WTC11 (cell line): ENCODE measurements around the gene KRT12. TPM values are rescaled to one million over a fixed set of nuclear protein-coding genes. Genes with fewer than 3 reads are reported as not detected.

Experiments used
- ATAC-seq: fragments of 200-7000 bp; cut with Tn5 transposase; 2 replicates; pipeline ENCODE4 v1.10.0; 2021; ENCODE audit warnings: mild to moderate bottlenecking, moderate library complexity
- CTCF ChIA-PET: fragments of 300-600 bp; sonication (Branson Sonifier 250); formaldehyde crosslinking; loops from one replicate; lab custom pipeline; 2021; ENCODE audit warnings: antibody characterized with exemption; lab: Charles Lee
- POLR2A ChIA-PET: fragments of 350-600 bp; sonication (Branson Sonifier 250); formaldehyde crosslinking; loops from one replicate; lab custom pipeline; 2021; ENCODE audit warnings: antibody characterized with exemption; lab: Charles Lee
- DNase-seq: peaks from one replicate; pipeline ENCODE4 v3.0.0; 2021; ENCODE audit warnings: low spot score
- H3K27ac Mint-ChIP-seq: 2 replicates; pipeline ENCODE4 v1.8.0; 2021; ENCODE audit warnings: mixed read lengths
- H3K27me3 Mint-ChIP-seq: 2 replicates; pipeline ENCODE4 v1.8.0; 2021; ENCODE audit warnings: low read depth, mild to moderate bottlenecking, moderate library complexity, mixed read lengths
- H3K36me3 Mint-ChIP-seq: 2 replicates; pipeline ENCODE4 v1.8.0; 2021; ENCODE audit warnings: mixed read lengths
- H3K4me1 Mint-ChIP-seq: 2 replicates; pipeline ENCODE4 v1.8.0; 2022; ENCODE audit warnings: mixed read lengths
- H3K4me3 Mint-ChIP-seq: 2 replicates; pipeline ENCODE4 v1.8.0; 2021; ENCODE audit warnings: mild to moderate bottlenecking, moderate library complexity, mixed read lengths
- H3K9me3 Mint-ChIP-seq: 2 replicates; pipeline ENCODE4 v1.8.0; 2021; ENCODE audit warnings: mixed read lengths
- ATF1 ChIP-seq: sonication (generic); formaldehyde crosslinking; IDR thresholded peaks from 2 replicates; pipeline ENCODE4 v1.8.1; 2023; ENCODE audit warnings: mild to moderate bottlenecking, moderate library complexity, missing genetic modification reagents
- CREM ChIP-seq: sonication (generic); formaldehyde crosslinking; IDR thresholded peaks from 2 replicates; pipeline ENCODE4 v1.8.1; 2022; ENCODE audit warnings: mild to moderate bottlenecking, missing genetic modification reagents, moderate library complexity
- ESRRA ChIP-seq: sonication (generic); formaldehyde crosslinking; IDR thresholded peaks from 2 replicates; pipeline ENCODE4 v1.8.1; 2022; ENCODE audit warnings: mild to moderate bottlenecking, missing genetic modification reagents, borderline replicate concordance
- FOXK1 ChIP-seq: sonication (generic); formaldehyde crosslinking; IDR thresholded peaks from 2 replicates; pipeline ENCODE4 v1.8.0; 2022; ENCODE audit warnings: mild to moderate bottlenecking, moderate library complexity, missing genetic modification reagents
- GABPB1 ChIP-seq: sonication (generic); formaldehyde crosslinking; IDR thresholded peaks from 2 replicates; pipeline ENCODE4 v1.8.1; 2023; ENCODE audit warnings: mild to moderate bottlenecking, missing genetic modification reagents
- GRHL2 ChIP-seq: fragments of 250-450 bp; sonication (Bioruptor Pico); IDR thresholded peaks from 2 replicates; pipeline ENCODE4 v1.8.0; 2022; ENCODE audit warnings: mild to moderate bottlenecking, moderate library complexity; ENCODE audit not compliant: insufficient replicate concordance, severe bottlenecking
- HMGXB4 ChIP-seq: sonication (generic); formaldehyde crosslinking; IDR thresholded peaks from 2 replicates; pipeline ENCODE4 v1.8.1; 2023; ENCODE audit warnings: mild to moderate bottlenecking, moderate library complexity, missing genetic modification reagents
- JAZF1 ChIP-seq: fragments of 250-450 bp; sonication (Bioruptor Pico); IDR thresholded peaks from 2 replicates; pipeline ENCODE4 v1.9.0; 2021; ENCODE audit warnings: moderate library complexity, mild to moderate bottlenecking, inconsistent platforms
- JUN ChIP-seq: sonication (generic); formaldehyde crosslinking; IDR thresholded peaks from 2 replicates; pipeline ENCODE4 v1.8.0; 2023; ENCODE audit warnings: mild to moderate bottlenecking, missing genetic modification reagents
- NFATC4 ChIP-seq: fragments of 250-450 bp; sonication (Bioruptor Pico); IDR thresholded peaks from 2 replicates; pipeline ENCODE4 v1.9.0; 2021; ENCODE audit warnings: mild to moderate bottlenecking
- PREB ChIP-seq: sonication (generic); formaldehyde crosslinking; IDR thresholded peaks from 2 replicates; pipeline ENCODE4 v1.8.1; 2022; ENCODE audit warnings: mild to moderate bottlenecking, missing genetic modification reagents, moderate library complexity, borderline replicate concordance
- SMAD4 ChIP-seq: sonication (generic); formaldehyde crosslinking; IDR thresholded peaks from 2 replicates; pipeline ENCODE4 v1.8.0; 2022; ENCODE audit warnings: mild to moderate bottlenecking, missing genetic modification reagents
- SP1 ChIP-seq: sonication (generic); formaldehyde crosslinking; conservative IDR thresholded peaks from 2 replicates; pipeline ENCODE4 v1.8.1; 2022; ENCODE audit warnings: missing genetic modification reagents
- TCF7 ChIP-seq: sonication (generic); formaldehyde crosslinking; IDR thresholded peaks from 2 replicates; pipeline ENCODE4 v1.8.0; 2022; ENCODE audit warnings: mild to moderate bottlenecking, low read depth, missing genetic modification reagents, moderate library complexity
- TEAD1 ChIP-seq: sonication (generic); formaldehyde crosslinking; IDR thresholded peaks from 2 replicates; pipeline ENCODE4 v1.8.0; 2022; ENCODE audit warnings: mild to moderate bottlenecking, missing genetic modification reagents
- USF1 ChIP-seq: sonication (generic); formaldehyde crosslinking; IDR thresholded peaks from 2 replicates; pipeline ENCODE4 v1.8.0; 2022; ENCODE audit warnings: mild to moderate bottlenecking, missing genetic modification reagents
- ZNF138 ChIP-seq: sonication (generic); formaldehyde crosslinking; conservative IDR thresholded peaks from 2 replicates; pipeline ENCODE4 v1.8.1; 2022; ENCODE audit warnings: mild to moderate bottlenecking, moderate library complexity, missing genetic modification reagents
- ZNF396 ChIP-seq: fragments of 250-450 bp; sonication (Bioruptor Pico); IDR thresholded peaks from 2 replicates; pipeline ENCODE4 v1.8.0; 2021; ENCODE audit warnings: mild to moderate bottlenecking, moderate library complexity, borderline replicate concordance
- ZNF671 ChIP-seq: fragments of 250-450 bp; sonication (Bioruptor Pico); IDR thresholded peaks from 2 replicates; pipeline ENCODE4 v1.8.0; 2021; ENCODE audit warnings: mild to moderate bottlenecking
- total RNA-seq: library from RNA; stranded (reverse); gene quantifications from 3 replicates; pipeline ENCODE4 v1.2.3, GENCODE V29; 2021
- TF ChIP-seq, protein P1 (sequence below): fragments of 250-450 bp; sonication (Bioruptor Pico); conservative IDR thresholded peaks from 2 replicates; pipeline ENCODE4 v1.9.0; 2021; ENCODE audit warnings: mild to moderate bottlenecking

Gene KRT12
- total RNA-seq, 1 experiment from 2014 or later = not detected

GRCh38 chr17:40910441-40910841 lies 43.4 kb upstream of the KRT12 start:
- no peak overlapping the region for H3K27ac Mint-ChIP-seq
- H3K36me3 Mint-ChIP-seq = no peaks in the 10 kb centered on the region
- H3K9me3 Mint-ChIP-seq = no peaks in the 10 kb centered on the region
- TF ChIP-seq ZNF396 (CRISPR knock-in tag) (no peak), JUN (CRISPR knock-in tag) (no peak), GABPB1 (no peak), NFATC4 (no peak), GRHL2 (no peak), CREM (no peak), ZNF671 (CRISPR knock-in tag) (no peak), ATF1 (CRISPR knock-in tag) (no peak), TCF7 (CRISPR knock-in tag) (no peak)
- TF ChIP-seq, protein P1, sequence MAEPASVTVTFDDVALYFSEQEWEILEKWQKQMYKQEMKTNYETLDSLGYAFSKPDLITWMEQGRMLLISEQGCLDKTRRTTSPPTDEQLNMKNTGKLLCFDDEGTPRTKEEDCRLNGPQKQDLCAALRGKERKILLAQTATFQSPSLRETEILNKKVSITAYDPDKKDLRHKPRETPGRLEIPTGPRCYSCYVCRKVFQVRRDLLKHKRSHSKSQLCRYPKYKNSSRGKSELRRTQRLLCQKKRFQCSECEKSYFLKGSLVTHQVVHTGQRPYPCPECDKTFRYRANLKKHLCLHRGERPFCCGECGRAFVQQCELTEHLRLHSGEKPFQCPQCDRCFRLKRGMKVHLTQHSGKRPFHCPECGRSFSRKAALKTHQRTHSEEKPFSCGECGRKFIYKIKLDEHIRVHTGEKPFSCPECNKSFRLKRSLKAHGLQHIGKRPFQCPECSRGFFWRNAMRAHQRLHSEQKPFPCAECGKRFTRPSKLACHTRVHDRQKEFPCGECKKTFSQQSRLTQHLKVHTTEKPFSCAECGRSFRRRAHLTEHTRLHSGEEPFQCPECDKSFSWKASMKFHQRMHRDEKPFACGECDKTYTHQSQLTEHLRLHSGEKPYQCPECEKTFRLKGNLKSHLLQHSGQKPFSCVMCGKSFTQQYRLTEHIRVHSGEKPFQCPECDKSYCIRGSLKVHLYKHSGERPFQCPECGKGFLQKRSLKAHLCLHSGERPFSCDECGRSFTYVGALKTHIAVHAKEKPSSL = no peak
- TF ChIP-seq, all 79 proteins: peak for 0
- H3K4me3 Mint-ChIP-seq = no peak overlapping the region
- ATAC-seq (no peak), DNase-seq (no peak)
- H3K4me1 Mint-ChIP-seq = peaks cover 4% of the 10 kb centered on the region; the same call in 1 of the 2 replicates
- ChIA-PET CTCF (interaction anchor here (2.4 kb wide), 1 partner anchor 412 kb away, joined by 9 read pairs; no protein-coding TSS in a partner anchor), POLR2A (no interaction called here)
- 0 out of 2 replicates have a peak, but pooled peaks cover 2% of the 10 kb centered on the region for H3K27me3 Mint-ChIP-seq

- no peak overlapping the region for H3K27ac Mint-ChIP-seq
- H3K36me3 Mint-ChIP-seq = no peaks in the 10 kb centered on the region
- ATAC-seq (no peak), DNase-seq (no peak)
- H3K4me1 Mint-ChIP-seq = peaks cover 5% of the 10 kb centered on the region; the same call in 1 of the 2 replicates
- no peaks in the 10 kb centered on the region for H3K9me3 Mint-ChIP-seq
- TF ChIP-seq SMAD4 (CRISPR knock-in tag) (no peak), PREB (CRISPR knock-in tag) (no peak), SP1 (no peak), HMGXB4 (CRISPR knock-in tag) (no peak), ZNF138 (CRISPR knock-in tag) (no peak), FOXK1 (CRISPR knock-in tag) (no peak), TEAD1 (CRISPR knock-in tag) (no peak), USF1 (CRISPR knock-in tag) (no peak), ESRRA (no peak), JAZF1 (CRISPR knock-in tag) (no peak)
- TF ChIP-seq, protein P1 = no peak
- ChIA-PET POLR2A (no interaction called here), CTCF (interaction anchor here (2.4 kb wide), 1 partner anchor 413 kb away, joined by 9 read pairs; no protein-coding TSS in a partner anchor)
- H3K27me3 Mint-ChIP-seq = 0 out of 2 replicates have a peak, but pooled peaks cover 2% of the 10 kb centered on the region
- no peak overlapping the region for H3K4me3 Mint-ChIP-seq
These were observed 42.7 kb upstream of the KRT12 start for GRCh38 chr17:40909755-40910154.
